GM18519 (cell line): ENCODE measurements around the gene TULP4.

Experiments
- ATAC-seq: cut with Tn5 transposase; IDR thresholded peaks from one replicate; pipeline ENCODE4 v1.9.1; 2021; ENCODE audit warnings: mild to moderate bottlenecking, moderate library complexity; ENCODE audit not compliant: unreplicated experiment, low FRiP score

The TULP4 gene

DNA sequence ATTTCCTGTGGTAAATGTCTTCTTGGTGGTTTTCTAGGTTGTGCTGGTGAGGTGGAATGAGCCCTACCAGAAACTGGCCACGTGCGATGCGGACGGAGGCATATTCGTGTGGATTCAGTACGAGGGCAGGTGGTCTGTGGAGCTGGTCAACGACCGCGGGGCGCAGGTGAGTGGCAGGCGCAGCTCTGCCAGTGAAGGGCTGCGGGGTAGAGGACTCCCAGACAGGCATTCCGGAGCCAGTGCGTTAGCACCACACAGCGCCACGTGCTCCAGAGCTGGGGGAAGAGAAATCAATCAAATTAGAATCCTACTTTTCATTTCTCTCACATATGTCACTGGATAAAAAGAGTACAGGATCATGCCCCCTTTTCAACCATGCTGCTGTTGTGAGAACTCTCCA lies 100.8 kb downstream of the TULP4 start:
- no peak for ATAC-seq

DNA sequence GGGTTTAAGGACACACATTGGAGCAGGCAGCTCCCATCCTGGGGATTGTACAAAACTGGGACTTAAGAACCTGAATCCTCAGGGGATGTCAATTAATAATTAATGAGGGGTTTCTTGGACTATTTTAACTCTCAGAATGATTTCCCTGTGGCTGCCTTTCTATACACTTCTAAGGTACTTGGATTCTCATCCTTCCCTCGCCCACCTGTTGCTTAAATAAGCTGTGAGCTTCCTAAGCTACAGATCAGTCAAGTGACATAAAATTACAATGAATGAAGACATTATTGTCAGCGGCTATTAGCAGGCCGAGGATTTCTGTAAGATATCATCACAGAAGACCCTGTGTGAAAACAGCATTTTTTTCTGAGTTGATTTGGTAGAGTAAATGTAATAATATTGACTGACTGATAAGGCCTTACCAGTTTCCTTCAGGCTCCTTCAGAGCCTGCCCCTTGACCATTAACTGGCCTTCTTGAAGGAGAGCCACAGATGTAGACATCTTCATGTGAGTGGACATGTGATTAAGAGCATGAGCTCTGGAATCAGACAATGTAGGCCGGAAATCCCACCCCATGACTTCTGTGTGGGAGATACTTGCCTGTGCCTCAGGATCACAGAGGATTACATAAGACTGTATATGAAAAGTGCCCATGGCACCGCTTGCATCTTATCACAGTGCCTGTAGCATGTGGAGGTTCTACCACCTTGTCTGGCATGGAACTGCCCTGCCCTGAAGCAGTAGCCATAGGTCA lies 101.7 kb downstream of the TULP4 start:
- no peak for ATAC-seq

DNA sequence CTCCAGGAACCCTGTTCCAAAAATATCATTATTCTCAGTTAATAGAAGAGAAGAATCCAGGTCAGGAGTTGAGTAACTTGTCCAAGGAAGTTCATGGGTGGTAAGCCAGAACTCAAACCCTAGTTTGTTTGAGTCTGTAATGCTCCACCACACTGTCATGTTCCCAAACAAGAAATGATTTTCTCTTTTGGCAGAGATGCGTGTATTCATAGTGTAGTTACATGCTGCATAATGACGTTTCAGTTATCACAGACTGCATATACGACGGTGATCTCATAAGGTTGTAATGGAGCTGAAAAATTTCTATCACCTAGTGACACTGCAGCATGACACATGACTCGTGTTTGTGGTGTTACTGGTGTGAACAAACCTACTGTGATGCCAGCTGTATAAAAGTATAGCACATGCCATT lies 102.6 kb downstream of the TULP4 start:
- ATAC-seq: no peak

DNA sequence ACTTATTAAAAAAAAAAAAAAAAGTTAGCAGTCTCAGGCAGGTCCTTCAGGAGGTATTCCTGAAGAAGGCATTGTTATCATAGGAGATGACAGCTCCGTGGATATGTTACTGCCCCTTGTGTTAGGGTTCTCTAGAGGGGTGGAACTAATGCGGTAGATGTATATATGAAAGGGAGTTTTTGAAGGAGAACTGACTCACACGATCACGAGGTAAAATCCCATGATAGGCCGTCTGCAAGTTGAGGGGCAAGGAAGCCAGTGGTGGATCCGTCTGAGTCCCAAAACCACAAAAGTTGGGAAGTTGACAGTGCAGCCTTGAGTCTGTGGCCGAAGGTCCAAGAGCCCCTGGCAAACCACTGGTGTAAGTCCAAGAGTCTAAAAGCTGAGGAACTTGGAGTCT lies 103.4 kb downstream of the TULP4 start:
- no peak for ATAC-seq

DNA sequence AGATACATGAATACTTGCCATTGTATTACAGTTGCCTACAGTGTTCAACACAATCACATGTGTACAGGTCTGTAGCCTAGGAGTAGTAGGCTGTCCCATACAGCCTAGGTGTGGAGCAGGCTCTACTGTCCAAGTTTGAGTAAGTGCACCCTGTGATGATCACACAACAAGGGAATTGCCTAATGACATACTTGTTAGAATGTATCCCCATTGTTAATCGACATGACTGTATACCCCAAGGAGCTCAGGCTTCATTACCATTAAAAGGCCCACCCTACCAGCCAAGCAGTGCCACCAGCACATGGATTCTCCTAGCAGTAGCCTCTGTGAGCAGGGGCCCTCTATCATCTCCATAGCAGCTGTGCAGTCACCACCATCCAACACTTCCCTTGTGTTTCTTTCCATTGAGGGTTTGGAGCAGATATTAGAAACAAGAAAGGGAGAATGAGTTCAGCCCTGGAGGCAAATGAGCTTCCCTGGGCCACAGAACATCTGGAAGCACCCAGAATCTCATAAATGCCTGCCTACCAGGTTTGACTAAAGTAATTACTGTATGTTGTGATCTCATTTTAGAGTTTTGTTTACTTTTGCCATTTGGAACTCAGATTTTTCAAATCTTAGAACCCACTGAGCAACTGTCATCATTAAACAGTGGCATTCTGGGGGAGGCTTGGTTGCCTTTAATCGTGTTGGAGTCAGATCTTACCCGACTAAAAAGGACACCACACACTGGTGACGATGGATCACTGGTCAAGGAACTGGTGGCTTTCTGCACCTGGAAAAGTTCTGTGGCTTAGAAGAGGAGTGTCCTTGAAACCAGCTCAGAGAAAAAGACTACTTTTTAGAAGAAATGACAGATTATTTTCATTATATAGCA lies 104.9 kb downstream of the TULP4 start:
- ATAC-seq: no peak

DNA sequence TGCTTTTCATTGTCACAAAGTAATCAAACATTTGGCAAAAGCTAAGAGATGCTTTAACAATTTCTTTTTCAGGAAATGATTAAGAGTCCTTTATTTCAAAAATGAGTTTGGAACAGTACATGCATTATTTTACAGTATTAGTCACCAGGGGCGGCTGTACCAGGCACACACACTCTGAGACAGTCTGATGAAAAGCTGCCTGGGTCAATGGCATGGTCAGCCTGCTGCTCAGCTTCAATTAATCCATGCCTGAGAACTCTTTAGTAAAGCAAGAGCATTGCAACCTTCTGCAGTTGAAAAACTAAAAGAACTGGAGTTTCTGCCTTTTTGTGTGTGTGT lies 105.5 kb downstream of the TULP4 start:
- no peak for ATAC-seq

DNA sequence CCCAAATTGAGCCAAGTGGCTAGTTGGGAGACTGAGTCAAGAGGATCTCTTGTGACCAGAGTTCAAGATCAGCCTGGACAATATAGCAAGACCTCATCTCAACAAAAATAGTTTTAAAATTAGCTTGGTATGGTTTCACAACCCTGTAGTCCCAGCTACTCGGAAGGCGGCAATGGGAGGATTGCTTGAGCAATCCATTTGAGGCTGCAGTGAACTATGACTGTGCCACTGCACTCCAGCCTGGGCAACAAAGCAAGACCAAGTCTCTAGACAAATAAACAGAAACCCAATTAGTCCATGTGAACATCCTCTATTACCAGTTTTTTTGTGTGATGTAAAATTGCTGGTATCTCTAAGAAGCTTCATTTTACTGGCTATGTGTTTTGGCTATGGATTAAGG lies 106.2 kb downstream of the TULP4 start:
- ATAC-seq: no peak

DNA sequence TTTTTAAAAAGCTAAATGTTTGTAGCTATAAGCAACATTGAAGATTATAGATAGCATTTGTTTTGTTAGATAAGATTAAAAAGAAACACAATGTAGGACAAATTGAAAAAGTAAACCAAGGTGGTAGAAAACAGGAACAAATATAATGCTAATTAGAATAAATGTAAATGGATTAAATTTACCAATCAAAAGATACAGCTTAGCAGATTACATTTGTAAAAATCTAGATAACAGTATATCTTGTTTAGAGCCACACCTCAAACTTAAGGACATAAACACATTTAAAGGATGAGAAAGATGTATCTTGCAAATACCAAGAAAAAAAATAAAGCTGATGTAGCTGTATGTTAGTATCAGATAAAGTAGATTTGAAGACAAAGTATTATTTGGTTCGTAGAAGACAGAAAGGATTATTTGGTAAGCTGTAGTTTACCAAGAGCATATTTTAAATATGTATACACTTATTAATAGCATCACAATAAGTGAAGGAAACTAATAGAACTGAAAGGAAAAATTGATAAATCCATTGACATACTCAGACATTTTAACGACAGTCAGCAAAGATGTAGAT lies 107.2 kb downstream of the TULP4 start:
- ATAC-seq: no peak

DNA sequence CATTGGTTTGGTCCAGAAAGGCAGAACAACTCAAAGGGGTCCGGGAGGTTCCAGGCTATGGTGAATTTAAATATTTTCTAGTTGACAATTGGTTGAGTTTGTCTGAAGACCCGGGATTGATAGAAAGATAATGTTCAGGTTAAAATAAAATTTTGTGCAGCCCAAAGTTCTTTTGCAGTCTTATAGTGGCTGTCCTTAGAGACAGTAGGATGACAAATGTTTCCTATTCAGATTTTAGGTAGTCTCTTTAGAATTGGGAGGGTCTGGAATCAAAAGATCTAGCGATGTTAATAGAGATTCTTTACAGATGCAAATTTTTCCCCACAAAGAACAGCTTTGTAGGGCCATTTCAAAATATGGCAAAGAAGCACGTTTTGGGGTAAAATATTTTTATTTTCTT lies 109.1 kb downstream of the TULP4 start:
- ATAC-seq: no peak

DNA sequence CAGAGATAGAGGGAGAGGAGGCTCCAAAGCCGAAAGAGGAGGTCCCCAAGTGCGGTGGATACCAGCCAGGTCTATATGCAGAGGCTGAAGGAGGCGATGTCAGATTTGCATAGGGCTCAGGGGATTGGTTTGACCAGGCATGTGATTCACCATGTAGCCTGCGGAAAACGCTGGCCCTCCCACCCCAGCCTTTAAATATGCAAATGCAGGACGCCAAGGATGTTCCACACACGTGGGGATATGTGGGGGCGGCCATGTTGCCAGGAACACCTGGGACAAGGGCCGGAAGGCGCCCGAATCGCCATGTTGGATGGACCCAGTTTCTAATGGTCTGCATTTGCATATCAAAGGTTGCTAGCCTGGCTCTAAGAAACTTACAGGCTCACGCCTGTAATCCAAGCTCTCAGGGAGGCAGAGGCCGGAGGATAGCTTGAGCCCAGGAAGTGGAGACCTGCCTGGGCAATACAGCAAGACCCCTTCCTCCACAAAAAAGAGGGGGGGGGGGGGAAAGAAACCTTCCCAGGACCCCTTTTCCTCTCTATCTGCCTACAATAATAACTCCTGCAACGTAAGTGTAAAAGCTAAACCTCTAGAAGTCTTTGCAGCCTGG lies 110.5 kb downstream of the TULP4 start:
- no peak for ATAC-seq

DNA sequence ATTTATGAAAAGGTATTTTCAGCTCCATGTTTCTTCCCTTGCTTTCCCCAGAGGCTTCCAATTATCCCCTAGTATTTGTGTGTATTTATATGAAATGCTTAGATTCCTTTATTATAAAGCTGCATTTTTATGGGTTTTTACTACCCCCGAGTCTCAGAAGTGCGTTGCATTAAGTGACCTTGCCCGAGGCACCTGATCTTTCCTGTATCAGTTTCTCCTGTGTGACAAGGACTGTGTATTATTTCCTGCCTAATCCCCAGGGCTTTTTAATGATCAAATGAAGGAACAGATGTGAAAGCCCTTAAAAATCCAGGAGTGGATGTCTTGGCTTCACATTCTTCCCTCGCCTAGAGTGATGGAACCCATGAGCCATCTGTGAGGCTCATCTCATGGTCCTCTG lies 118.8 kb downstream of the TULP4 start:
- no peak for ATAC-seq

DNA sequence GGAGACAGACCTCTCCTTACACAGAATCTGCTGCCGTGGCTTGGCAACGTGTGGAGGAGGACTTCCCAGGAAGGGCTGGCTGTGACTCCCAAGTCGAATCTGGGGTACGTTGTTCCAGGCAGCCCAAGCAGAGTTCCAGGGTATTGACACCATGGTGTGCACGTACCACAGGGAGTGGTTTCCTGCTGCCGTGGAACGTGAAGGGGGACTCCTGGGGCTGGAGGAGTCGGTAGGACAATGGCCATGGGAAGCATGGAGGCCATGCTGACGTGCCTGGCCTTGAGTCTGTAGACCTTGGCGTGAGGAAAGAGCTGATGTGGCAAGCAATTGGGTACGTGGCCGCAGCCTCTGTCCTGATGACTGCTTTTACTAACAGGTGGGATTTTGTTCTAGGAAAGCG lies 119.3 kb downstream of the TULP4 start:
- ATAC-seq: no peak

DNA sequence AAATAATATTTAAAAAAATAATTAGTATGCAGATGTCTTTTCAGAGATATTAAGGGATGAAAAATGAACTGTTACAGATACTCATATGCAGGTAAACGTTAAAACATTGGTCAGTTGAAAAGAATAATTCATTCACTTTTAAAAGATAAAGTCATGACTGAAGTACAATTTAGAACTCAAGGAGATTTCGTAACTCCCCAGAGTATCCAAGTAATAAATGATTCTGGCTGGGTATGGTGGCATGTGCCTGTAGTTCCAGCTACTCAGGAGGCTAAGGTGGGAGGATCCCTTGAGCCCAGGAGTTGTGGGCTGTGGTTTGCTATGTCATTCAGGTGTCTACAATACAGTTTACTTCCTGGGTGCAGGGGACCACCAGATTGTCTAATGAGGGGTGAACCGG lies 125.3 kb downstream of the TULP4 start:
- ATAC-seq: no peak

DNA sequence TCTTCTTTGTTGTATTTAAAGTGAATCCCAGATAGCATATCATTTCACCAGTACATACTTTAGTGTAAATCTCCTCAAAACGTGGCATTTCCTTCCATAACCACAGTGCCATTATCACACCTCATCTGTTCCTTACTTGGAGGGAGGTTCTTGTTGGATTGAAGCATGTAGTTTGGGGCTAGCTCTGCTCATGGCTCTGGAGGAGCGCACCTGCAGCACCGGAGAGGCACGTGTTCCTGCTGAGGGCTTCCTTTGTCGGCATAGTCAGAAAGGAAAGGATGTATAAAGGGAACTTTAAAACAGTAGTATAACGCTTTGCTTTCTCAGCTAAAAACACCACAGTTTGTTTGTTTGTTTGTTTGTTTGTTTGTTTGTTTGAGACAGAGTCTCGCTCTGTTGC lies 126.0 kb downstream of the TULP4 start:
- ATAC-seq: no peak

DNA sequence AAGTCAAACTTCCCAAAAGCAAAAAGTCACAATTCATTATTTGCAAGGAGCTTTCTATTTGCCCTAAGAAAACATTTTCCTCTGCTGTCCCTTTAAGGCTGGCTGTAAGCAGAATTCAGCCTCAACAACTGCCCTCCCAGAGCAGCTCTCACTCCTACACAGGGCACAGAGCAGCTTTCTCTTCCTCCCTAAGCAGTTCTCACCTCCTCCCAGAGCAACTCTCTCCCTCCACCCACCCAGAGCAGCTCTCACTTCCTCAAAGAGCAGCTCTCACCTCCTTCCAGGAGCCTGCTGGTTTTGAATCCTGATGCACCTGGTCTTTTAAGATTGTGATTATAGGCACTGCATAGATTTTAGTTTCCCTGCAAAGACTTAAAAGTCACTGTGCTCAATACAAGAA lies 127.0 kb downstream of the TULP4 start:
- ATAC-seq: peak; percentile 87

DNA sequence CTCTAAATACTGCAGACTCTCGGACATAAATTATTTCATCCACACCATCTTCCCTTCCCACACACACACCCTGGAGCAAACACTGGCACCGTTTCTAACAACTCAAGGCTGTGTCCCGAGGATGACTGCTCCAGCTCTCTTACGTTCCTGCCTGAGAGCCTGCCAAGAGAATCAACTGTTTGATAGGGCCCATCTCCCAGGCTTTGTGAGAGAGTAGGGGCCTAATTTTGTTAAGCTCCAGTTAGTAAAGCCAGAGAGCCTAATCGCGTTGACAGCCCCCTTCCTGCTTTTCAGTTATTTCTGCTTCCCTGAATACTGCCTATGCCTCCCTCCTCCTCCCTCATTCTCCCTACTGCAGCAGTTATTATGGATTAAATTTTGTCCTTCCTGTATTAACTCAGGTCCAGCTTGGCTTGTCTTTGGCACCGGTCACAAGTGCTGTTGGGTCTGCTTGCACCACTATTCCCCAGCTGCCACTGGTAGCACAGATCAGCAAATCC lies 129.5 kb downstream of the TULP4 start:
- ATAC-seq: no peak

DNA sequence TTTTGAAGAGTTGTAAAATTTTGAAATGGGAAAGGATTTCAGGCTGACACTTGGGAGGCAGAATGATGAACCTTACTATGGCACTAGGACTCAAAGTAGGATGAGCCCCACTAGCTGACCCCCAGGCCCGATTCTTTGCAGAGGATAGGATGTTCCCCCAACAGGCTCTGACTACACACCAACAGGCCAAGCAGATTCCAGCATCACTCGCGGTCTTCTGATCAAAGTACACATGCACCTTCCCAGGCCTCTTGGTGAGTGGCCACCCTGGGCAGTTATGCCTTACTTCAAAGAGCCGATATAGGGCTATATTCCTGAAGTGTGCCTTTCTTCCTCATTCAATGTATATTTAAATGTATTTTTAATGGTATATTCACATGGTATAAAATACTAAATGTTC lies 130.0 kb downstream of the TULP4 start:
- no peak for ATAC-seq

DNA sequence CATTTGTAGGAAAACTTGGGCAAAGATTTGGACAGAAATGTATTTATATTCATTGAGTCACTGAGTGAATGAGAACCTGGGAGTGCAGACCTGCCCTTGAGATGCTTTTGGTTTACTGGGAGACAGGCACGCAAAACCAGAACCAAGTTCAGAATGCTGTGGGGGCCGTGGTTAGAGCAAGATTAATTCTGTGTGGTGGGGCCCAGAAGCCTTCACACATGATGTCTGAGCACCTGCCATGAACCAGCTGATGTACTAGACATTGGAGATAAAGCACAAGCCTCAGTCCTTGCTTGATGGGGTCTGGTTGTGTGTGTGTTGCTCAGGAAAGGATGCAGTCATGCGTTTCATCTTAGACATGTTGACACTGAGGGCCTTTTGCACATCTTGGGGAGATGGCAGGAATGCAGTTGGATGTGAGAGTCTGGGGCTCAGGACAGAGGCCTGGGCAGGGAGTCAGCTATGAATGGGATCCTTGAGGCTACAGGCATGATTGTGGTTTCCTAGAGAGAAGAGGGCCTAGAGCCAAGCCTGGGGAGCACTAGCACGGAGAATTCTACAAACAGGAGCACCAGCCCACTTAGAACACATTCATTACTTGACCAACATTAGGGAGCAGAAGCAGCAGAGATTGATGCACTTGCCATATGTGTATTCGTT lies 133.3 kb downstream of the TULP4 start:
- no peak for ATAC-seq

DNA sequence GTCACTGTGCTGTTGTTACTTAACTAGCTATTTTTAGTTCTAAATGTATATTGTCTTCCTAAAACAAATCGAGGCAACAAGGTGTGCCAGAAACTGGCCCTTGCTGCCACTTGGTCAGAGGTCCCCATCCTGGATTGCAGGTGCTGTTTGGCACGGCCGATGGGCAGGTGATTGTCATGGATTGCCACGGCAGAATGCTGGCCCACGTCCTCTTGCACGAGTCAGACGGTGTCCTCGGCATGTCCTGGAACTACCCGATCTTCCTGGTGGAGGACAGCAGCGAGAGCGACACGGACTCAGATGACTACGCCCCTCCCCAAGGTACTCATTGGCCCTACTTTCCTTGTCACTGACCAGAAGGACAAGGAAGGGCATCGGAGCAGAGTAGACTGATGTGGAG lies 136.6 kb downstream of the TULP4 start:
- no peak for ATAC-seq

DNA sequence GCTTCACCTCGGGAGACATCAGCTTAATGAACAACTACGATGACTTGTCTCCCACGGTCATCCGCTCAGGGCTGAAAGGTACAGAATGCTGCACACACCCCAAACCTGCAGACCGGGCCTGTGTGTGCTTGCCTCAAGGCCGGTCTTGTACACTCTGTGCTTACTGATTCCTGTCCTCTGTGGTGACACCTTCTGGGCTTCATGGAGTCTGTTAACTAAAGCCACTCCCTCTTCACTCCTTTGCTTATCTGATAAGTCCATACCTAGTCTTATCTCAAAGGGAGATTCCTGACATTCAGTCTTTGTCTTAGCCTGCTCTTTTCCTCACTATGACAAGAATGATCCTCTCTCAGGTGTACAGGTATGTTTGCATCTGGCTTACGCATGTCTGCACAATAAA lies 139.9 kb downstream of the TULP4 start:
- ATAC-seq: no peak

DNA sequence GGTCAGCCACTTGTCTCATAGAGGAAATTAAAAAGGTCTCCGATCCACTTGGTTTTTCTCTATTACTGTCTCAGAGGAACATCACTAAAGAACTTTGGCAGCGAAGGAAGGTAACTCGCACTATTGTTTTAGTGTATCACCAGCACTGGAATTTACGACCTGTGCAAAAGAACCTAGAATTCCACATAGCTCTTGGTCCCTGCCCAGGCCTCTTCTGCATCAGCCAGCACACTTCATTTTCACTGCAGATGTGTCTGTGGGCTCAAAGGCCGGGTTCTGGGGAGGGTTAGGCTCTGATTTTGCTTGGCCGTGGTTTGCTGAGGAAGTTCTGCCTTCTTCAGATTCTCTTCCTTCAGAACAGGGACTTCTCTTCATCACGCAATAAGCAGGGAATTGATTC lies 144.9 kb downstream of the TULP4 start:
- no peak for ATAC-seq
